Measurements from ENCODE around the gene GPATCH1.

GRCh38 chr19:33047422-33047821 is 33.6 kb upstream of the GPATCH1 start:
- TF ChIP-seq POLR2AphosphoS5 (IDR thresholded peaks at IDR 0.05; ENCODE audit: low read depth, low read length) = no peak
- no peak for TF ChIP-seq TAF1 (IDR thresholded peaks at IDR 0.05; ENCODE audit: borderline replicate concordance, insufficient read depth, low read length)
- TF ChIP-seq REST (IDR thresholded peaks at IDR 0.05; ENCODE audit: insufficient read depth in 1 of 2, low read depth in 2 of 2, low read length in 2 of 2) = no peak
- TF ChIP-seq SIN3A (IDR thresholded peaks at IDR 0.05; ENCODE audit: borderline replicate concordance, insufficient read depth, low read length) = no peak
